K562 (cell line): ENCODE results near the gene TBP. TPM values are rescaled to one million over a fixed set of nuclear protein-coding genes. Genes with fewer than 3 reads are reported as not detected.

ENCODE experiments used
- ARID3B ChIP-seq: fragments of 250-450 bp; sonication (Bioruptor Pico); IDR thresholded peaks from 2 replicates; pipeline ENCODE4 v1.4.0; 2020; ENCODE audit warnings: borderline replicate concordance
- CREB5 ChIP-seq: fragments of 250-450 bp; sonication (Bioruptor Pico); IDR thresholded peaks from 2 replicates; pipeline ENCODE4 v1.5.0; 2020; ENCODE audit warnings: mild to moderate bottlenecking
- EGR1 ChIP-seq: fragments of 450-650 bp; conservative IDR thresholded peaks from 2 replicates; pipeline ENCODE4 v1.6.1; 2017; ENCODE audit warnings: mild to moderate bottlenecking
- FOXJ2 ChIP-seq: fragments of 200-800 bp; sonication (Bioruptor generic); IDR thresholded peaks from 2 replicates; pipeline ENCODE4 v1.6.1; 2016; ENCODE audit warnings: missing genetic modification characterization, missing compliant biosample characterization
- GABPB1 ChIP-seq: sonication (generic); formaldehyde crosslinking; IDR thresholded peaks from 2 replicates; pipeline ENCODE4 v1.8.0; 2022; ENCODE audit warnings: mild to moderate bottlenecking, missing genetic modification reagents
- GMEB1 ChIP-seq: fragments of 250-450 bp; sonication (Bioruptor Pico); IDR thresholded peaks from 2 replicates; pipeline ENCODE4 v1.4.0; 2020; ENCODE audit warnings: mild to moderate bottlenecking
- HLTF ChIP-seq: fragments of 450-650 bp; IDR thresholded peaks from 2 replicates; pipeline ENCODE4 v1.6.1; 2016
- MED1 ChIP-seq: sonication (generic); formaldehyde crosslinking; IDR thresholded peaks from 2 replicates; pipeline ENCODE4 v1.8.1; 2023; ENCODE audit warnings: missing genetic modification reagents, borderline replicate concordance
- SMARCA4 ChIP-seq: fragments of 450-650 bp; IDR thresholded peaks from 2 replicates; pipeline ENCODE4 v1.6.1; 2016
- ZC3H8 ChIP-seq: fragments of 450-650 bp; IDR thresholded peaks from 2 replicates; pipeline ENCODE4 v1.6.1; 2017
- ZNF354B ChIP-seq: fragments of 250-450 bp; sonication (Bioruptor Pico); IDR thresholded peaks from 2 replicates; pipeline ENCODE4 v1.4.0; 2020
- ZNF407 ChIP-seq: fragments of 450-650 bp; IDR thresholded peaks from 2 replicates; pipeline ENCODE4 v1.6.1; 2016; ENCODE audit warnings: low read depth
- polyA plus RNA-seq, 8 experiments: library from polyadenylated mRNA; depleted of rRNA in 4 of 8; stranded (reverse) in 5 of 8; unstranded in 3 of 8; fragments of >200 nt; fragmentation: Nextera tagmentation in 2 of 8; fragmentation: Illumina TruSeq in 1 of 8; extraction: Ambion mirVana in 2 of 8; extraction: Trizol in 1 of 8; gene quantifications; 2 replicates each; pipeline versions ENCODE4 v1.2.1 to v1.2.3, GENCODE V29; 2011 to 2014; ENCODE audit warnings: inconsistent platforms in 1 of 8, missing spikeins in 1 of 8
- total RNA-seq, 7 experiments: library from RNA; depleted of rRNA in 6 of 7; stranded (reverse); fragments of >200 nt in 6 of 7; fragmentation: Illumina TruSeq in 2 of 7; extraction: Trizol in 2 of 7; gene quantifications; 2 replicates each; pipeline versions ENCODE4 v1.2.1 to v1.2.3, GENCODE V29; 2011 to 2021; ENCODE audit warnings: low replicate concordance in 1 of 7

The TBP gene
- total and polyA plus RNA-seq, 9 of the 15 experiments (the other 6 are each of a cell fraction or from before 2014, with no cell fraction given), result 28.5 to 86.1 (median 39.5) TPM

DNA sequence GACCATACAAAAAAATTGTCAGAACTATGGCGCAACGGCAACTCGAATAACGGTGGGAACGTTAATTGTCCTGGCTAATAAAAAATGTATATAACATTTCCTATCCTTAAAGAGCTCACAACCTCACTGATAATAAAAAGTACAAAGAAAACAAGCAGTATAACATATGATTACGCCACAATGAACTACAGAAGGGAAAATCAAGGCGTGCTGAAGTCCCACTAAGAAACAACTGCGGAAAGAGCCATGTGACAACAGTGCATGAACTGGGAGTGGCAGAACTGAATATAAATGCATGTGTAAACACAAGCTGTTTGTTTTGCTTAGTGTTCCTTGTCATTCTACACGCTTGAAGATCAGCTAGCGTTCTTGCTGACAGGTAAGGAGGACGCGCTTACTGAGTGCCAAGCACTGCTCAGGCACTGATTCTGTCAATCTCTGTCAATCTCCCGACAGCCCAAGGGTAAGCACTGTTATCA, 596 bp upstream of the TBP start (continued):
- no peak for TF ChIP-seq GMEB1 (CRISPR knock-in tag)
- TF ChIP-seq HLTF, result peak; percentile 19; the same call in 1 of the 2 replicates
- TF ChIP-seq EGR1, result no peak
- TF ChIP-seq MED1, result no peak
- 0 out of 2 replicates have a peak, but pooled peaks have one; percentile 2 for TF ChIP-seq ZNF407
- TF ChIP-seq ZC3H8, result no peak
- TF ChIP-seq FOXJ2 (tag), result no peak
- TF ChIP-seq ARID3B (CRISPR knock-in tag), result no peak
- TF ChIP-seq CREB5, result no peak
- no peak for TF ChIP-seq GABPB1
- peak; percentile 30; the same call in 1 of the 2 replicates for TF ChIP-seq SMARCA4
- TF ChIP-seq ZNF354B (CRISPR knock-in tag), result no peak
- TF ChIP-seq, all 486 proteins: peak for 42
